ENCODE measurements around the gene AUTS2.

Gene AUTS2

GRCh38 chr7:70771451-70771850, 1173.2 kb downstream of the AUTS2 start:
- no peak for DNase-seq (ENCODE audit: extremely low read depth, low read depth)
- no peak for TF ChIP-seq CTCF (IDR thresholded peaks at IDR 0.05; ENCODE audit: low read depth, low read length, missing control alignments)
- no peak overlapping the region for H3K4me3 ChIP-seq (replicated peaks; ENCODE audit: low read depth, low read length)

- no peak overlapping the region for H3K4me3 ChIP-seq (replicated peaks; ENCODE audit: low read depth, low read length)
- no peak for TF ChIP-seq CTCF (IDR thresholded peaks at IDR 0.05; ENCODE audit: low read depth, low read length, missing control alignments)
- DNase-seq (ENCODE audit: extremely low read depth, low read depth): no peak
These were observed 1174.6 kb downstream of the AUTS2 start for GRCh38 chr7:70772891-70773290.

GRCh38 chr7:70773406-70773805, 1175.1 kb downstream of the AUTS2 start:
- no peak for DNase-seq (ENCODE audit: extremely low read depth, low read depth)
- no peak overlapping the region for H3K4me3 ChIP-seq (replicated peaks; ENCODE audit: low read depth, low read length)
- TF ChIP-seq CTCF (IDR thresholded peaks at IDR 0.05; ENCODE audit: low read depth, low read length, missing control alignments): no peak

- no peak for DNase-seq (ENCODE audit: extremely low read depth, low read depth)
- no peak overlapping the region for H3K4me3 ChIP-seq (replicated peaks; ENCODE audit: low read depth, low read length)
- TF ChIP-seq CTCF (IDR thresholded peaks at IDR 0.05; ENCODE audit: low read depth, low read length, missing control alignments): no peak
These were observed 1176.8 kb downstream of the AUTS2 start for GRCh38 chr7:70774950-70775527.

- H3K4me3 ChIP-seq (replicated peaks; ENCODE audit: low read depth, low read length): no peak overlapping the region
- peak; percentile 20 for TF ChIP-seq CTCF (IDR thresholded peaks at IDR 0.05; ENCODE audit: low read depth, low read length, missing control alignments)
- no peak for DNase-seq (ENCODE audit: extremely low read depth, low read depth)
These were observed 1177.4 kb downstream of the AUTS2 start for GRCh38 chr7:70775570-70776156.

- DNase-seq (ENCODE audit: extremely low read depth, low read depth): no peak
- H3K4me3 ChIP-seq (replicated peaks; ENCODE audit: low read depth, low read length): no peak overlapping the region
- TF ChIP-seq CTCF (IDR thresholded peaks at IDR 0.05; ENCODE audit: low read depth, low read length, missing control alignments): no peak
These were observed 1178.4 kb downstream of the AUTS2 start for GRCh38 chr7:70776627-70777101.

Data from HFF-Myc (cell line).